Measurements from ENCODE around the gene SLC7A8.

DNA sequence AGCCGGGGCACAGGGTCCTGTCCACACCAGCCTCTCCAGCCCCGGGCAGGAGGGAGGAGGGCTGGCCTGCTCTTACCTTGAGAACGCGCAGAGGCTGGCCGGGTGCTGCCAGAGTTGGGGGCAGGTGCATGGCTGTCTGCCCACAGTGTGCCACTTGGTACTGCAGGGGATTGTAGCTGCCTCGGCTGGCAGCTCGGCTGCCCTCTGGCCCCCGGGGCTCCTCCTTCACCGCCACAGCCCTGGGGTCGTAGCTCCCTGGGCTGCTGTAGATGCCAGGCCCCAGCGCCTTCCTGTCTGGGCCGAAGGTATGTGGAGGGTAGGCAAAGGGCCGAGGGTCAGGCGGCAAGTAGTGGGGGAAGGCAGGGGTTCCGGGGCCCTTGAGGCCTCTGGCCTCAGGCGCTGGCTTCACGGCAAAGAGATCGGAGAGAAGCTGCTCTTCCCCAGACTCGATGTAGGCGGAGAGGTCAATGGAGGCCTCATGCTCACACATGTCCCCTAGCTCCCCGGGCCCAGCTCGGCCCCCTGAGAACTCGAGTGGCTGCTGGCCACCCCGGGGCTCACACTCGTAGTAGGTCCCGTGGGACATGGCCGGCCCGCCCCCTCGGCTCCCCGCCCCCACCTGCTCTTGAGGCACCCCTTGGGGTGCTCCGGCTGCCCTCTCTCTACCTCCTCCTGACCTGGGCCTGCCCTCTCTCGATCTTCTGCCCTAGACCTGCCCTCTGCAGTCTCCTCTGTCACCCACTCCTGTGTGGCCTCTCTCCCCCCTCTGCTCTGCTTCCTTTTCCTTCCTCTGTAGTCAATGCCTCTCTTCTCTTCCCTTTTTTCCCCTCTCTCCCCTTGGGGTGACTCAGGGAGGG is 64.7 kb downstream of the SLC7A8 start, which contains the start of gene CEBPE:
- no peak for TF ChIP-seq BHLHE40 (IDR thresholded peaks at IDR 0.05; ENCODE audit: borderline replicate concordance)
- no peak for TF ChIP-seq FOXM1 (IDR thresholded peaks at IDR 0.05; ENCODE audit: borderline replicate concordance)
- no peak for TF ChIP-seq FOXA1 (IDR thresholded peaks at IDR 0.05)
- no peak for TF ChIP-seq FOXK2 (IDR thresholded peaks at IDR 0.05)

Measured in HEK293T (cell line).